Brain microvascular endothelial cell (primary cell): ENCODE measurements around the gene SLC35F3.

ENCODE experiments used
- DNase-seq: peaks from one replicate; pipeline ENCODE4 v3.0.0-alpha.2; 2020
- H3K27ac ChIP-seq: fragments of 250-450 bp; sonication (Bioruptor Pico); 2 replicates; pipeline ENCODE4 v1.5.1; 2020; ENCODE audit warnings: mild to moderate bottlenecking, moderate library complexity
- H3K27me3 ChIP-seq: fragments of 250-450 bp; sonication (Bioruptor Pico); replicated peaks from 2 replicates; pipeline ENCODE4 v1.5.1; 2020; ENCODE audit warnings: mild to moderate bottlenecking
- H3K36me3 ChIP-seq: fragments of 250-450 bp; sonication (Bioruptor Pico); replicated peaks from 2 replicates; pipeline ENCODE4 v1.5.1; 2020; ENCODE audit warnings: mild to moderate bottlenecking
- H3K4me3 ChIP-seq: 2 replicates; pipeline ENCODE4 v1.5.1; 2011; ENCODE audit warnings: low read depth, mild to moderate bottlenecking, control low read depth, low read length, moderate library complexity
- CTCF ChIP-seq: IDR thresholded peaks from 2 replicates; pipeline ENCODE4 v1.5.1; 2011; ENCODE audit warnings: low read depth, mild to moderate bottlenecking, moderate library complexity, low read length, control low read depth, inconsistent platforms; ENCODE audit errors: missing control alignments
- in situ Hi-C: cut with HindIII; loops from 2 replicates; pipeline ENCODE4 v1.10.0; 2017; ENCODE audit warnings: low sequenced_read_pairs, low pct_ligation_motif_present

The SLC35F3 gene

GRCh38 chr1:234001817-234002216 is 97.3 kb downstream of the SLC35F3 start:
- in situ Hi-C loops: no loop called here
- H3K27me3 ChIP-seq: no peaks in the 10 kb centered on the region
- no peaks in the 10 kb centered on the region for H3K36me3 ChIP-seq
- no peak overlapping the region for H3K4me3 ChIP-seq
- no peak for TF ChIP-seq CTCF
- H3K27ac ChIP-seq: no peak overlapping the region
- DNase-seq: no peak

GRCh38 chr1:234004591-234004990 is 100.1 kb downstream of the SLC35F3 start:
- Histone ChIP-seq H3K27ac (no peak overlapping the region), H3K27me3 (no peaks in the 10 kb centered on the region), H3K4me3 (no peak overlapping the region), H3K36me3 (no peaks in the 10 kb centered on the region)
- no peak for TF ChIP-seq CTCF
- no peak for DNase-seq
- in situ Hi-C loops: no loop called here

- Histone ChIP-seq H3K27ac (no peak overlapping the region), H3K36me3 (no peaks in the 10 kb centered on the region), H3K27me3 (no peaks in the 10 kb centered on the region), H3K4me3 (no peak overlapping the region)
- no peak for DNase-seq
- in situ Hi-C loops: no loop called here
- no peak for TF ChIP-seq CTCF
These were observed 103.2 kb downstream of the SLC35F3 start for GRCh38 chr1:234007684-234008083.

GRCh38 chr1:234008591-234008990 is 104.1 kb downstream of the SLC35F3 start:
- in situ Hi-C loops: no loop called here
- Histone ChIP-seq H3K4me3 (no peak overlapping the region), H3K27ac (no peak overlapping the region), H3K36me3 (no peaks in the 10 kb centered on the region), H3K27me3 (no peaks in the 10 kb centered on the region)
- DNase-seq: no peak
- TF ChIP-seq CTCF: no peak

GRCh38 chr1:234009668-234010067 is 105.2 kb downstream of the SLC35F3 start:
- in situ Hi-C loops: no loop called here
- TF ChIP-seq CTCF: no peak
- Histone ChIP-seq H3K4me3 (no peak overlapping the region), H3K27ac (no peak overlapping the region), H3K27me3 (no peaks in the 10 kb centered on the region), H3K36me3 (no peaks in the 10 kb centered on the region)
- no peak for DNase-seq

GRCh38 chr1:234014208-234014607 is 109.7 kb downstream of the SLC35F3 start:
- Histone ChIP-seq H3K27me3 (no peaks in the 10 kb centered on the region), H3K27ac (no peak overlapping the region), H3K36me3 (no peaks in the 10 kb centered on the region), H3K4me3 (no peak overlapping the region)
- no peak for DNase-seq
- no peak for TF ChIP-seq CTCF
- in situ Hi-C loops: no loop called here
